Left colon (tissue), 2 donors: ENCODE data around the gene SCFD2. TPM values are rescaled to one million over a fixed set of nuclear protein-coding genes. Genes with fewer than 3 reads are reported as not detected.
"Not testable (repeated sequence)": the region's sequence is repeated elsewhere in the genome, so short reads cannot be mapped to it uniquely, and the experiment has no call there.

ENCODE experiments used
- ATAC-seq: fragments of 200-7000 bp; cut with Tn5 transposase; one replicate; pipeline ENCODE4 v1.9.1; 2020; ENCODE audit warnings: mild to moderate bottlenecking, moderate library complexity
- DNase-seq, 2 donors: peaks; one replicate each; pipeline ENCODE4 v3.0.0-alpha.2; 2020
- intact Hi-C, 2 donors: fragments of 100-400 bp; cut with DNase I in 1 of 2; cut with micrococcal nuclease in 1 of 2; formaldehyde crosslinking; loops; one replicate each; pipeline versions ENCODE4 v1.11.2 to v1.14.0; 2022; cut with DNase I, micrococcal nuclease
- total RNA-seq, 2 donors: library from RNA; stranded (reverse); fragmentation: NEBNext Ultra II Directional; extraction: Animal tissue kit (Norgen Biotek cat#: 25700); gene quantifications; one replicate each; pipeline ENCODE4 v1.2.1, GENCODE V29; 2021
- donor health status: DM: no; HTN: no; CAD: no.
- donor health status: DM: yes; HTN: yes; CAD: no.

The SCFD2 gene
- total RNA-seq, 2 donors from 2014 or later: 11.1 to 15.8 TPM

DNA sequence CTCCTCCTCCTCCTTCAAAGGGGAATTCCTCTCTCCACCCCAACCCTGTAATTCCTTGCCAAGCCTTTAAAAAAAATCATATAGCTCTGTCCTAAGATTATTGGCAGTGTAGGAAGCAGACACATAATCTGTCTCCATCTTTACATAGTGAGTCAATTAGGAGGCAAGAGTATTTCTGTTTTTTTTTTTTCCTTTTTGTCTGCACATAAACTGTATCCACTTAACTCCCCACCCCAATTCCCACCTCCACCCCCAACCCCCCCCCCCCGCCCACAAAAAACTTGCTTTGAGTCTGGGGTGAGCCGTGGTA is 321.3 kb downstream of the SCFD2 start:
- intact Hi-C loops: no loop called here
- DNase-seq: no peak
- peak; percentile 70 for ATAC-seq

- DNase-seq: no peak
- peak; percentile 41 for ATAC-seq
- intact Hi-C loops: no loop called here
Measured at GRCh38 chr4:53043891-53044650, 321.8 kb downstream of the SCFD2 start.

- intact Hi-C loops: no loop called here
- DNase-seq (no peak), ATAC-seq (no peak)
Measured at GRCh38 chr4:53043055-53043454, 322.8 kb downstream of the SCFD2 start.

- ATAC-seq (no peak), DNase-seq (no peak)
- intact Hi-C loops: no loop called here
Measured at GRCh38 chr4:53040851-53041250, 325.0 kb downstream of the SCFD2 start.

- DNase-seq: no peak
- intact Hi-C loops: no loop called here
- ATAC-seq: no peak
Measured at GRCh38 chr4:53040459-53040815, 325.4 kb downstream of the SCFD2 start.

GRCh38 chr4:53039741-53040458 is 326.0 kb downstream of the SCFD2 start:
- ATAC-seq (no peak), DNase-seq (no peak)
- intact Hi-C loops: no loop called here

DNA sequence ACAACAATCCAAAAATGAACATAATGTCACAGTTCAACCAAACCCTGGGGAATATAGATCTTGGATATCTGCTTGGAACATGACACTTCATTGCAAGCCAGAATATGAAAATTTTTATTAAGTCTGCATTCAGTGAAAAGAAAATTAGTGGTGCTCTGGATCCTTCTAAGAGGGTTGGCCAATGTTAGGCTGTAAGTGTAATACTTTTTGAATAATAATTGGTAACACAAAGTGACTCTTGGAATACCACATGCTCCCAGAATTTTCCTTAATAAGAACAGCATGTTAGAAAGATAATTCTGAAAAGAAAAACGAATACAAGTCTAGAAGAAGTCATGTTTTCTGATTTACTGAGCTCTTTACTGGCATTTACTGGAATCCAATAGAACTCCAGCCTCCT is 328.0 kb downstream of the SCFD2 start:
- ATAC-seq: no peak
- no peak for DNase-seq

DNA sequence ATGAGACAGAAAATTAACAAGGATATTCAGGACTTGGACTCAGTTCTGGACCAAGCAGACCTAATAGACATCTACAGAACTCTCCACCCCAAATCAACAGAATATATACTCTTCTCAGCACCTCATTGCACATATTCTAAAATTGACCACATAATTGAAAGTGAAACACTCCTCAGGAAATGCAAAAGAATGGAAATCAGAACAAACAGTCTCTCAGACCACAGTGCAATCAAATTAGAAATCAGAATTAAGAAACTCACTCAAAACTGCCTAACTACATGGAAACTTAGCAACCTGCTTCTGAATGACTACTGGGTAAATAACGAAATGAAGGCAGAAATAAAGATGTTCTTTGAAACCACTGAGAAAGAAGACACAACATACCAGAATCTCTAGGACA is 333.0 kb downstream of the SCFD2 start:
- intact Hi-C loops, DNase-seq, ATAC-seq: not testable (repeated sequence)

More for the DNA sequence above, 328.0 kb downstream of the SCFD2 start:
- intact Hi-C loops: no loop called here

DNA sequence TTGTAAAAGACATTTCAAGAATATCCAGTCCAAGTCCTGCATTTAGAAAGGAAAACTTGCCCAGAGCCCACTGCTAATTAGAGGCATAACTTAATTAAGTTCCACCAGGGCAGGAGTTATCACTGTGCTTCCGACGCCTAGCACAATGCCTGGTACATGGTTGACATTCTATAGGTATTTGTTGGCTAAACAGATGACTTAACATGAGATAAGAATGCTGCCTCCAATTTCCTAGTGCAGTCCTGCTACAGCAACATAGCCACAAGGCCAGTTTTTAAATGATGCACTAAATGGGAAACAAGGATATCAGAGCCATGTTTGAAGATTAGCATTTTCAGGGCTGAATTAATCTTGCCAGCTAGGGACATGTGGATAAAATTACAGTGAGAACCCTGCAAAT is 339.6 kb downstream of the SCFD2 start:
- ATAC-seq (no peak), DNase-seq (no peak)
- intact Hi-C loops: no loop called here

DNA sequence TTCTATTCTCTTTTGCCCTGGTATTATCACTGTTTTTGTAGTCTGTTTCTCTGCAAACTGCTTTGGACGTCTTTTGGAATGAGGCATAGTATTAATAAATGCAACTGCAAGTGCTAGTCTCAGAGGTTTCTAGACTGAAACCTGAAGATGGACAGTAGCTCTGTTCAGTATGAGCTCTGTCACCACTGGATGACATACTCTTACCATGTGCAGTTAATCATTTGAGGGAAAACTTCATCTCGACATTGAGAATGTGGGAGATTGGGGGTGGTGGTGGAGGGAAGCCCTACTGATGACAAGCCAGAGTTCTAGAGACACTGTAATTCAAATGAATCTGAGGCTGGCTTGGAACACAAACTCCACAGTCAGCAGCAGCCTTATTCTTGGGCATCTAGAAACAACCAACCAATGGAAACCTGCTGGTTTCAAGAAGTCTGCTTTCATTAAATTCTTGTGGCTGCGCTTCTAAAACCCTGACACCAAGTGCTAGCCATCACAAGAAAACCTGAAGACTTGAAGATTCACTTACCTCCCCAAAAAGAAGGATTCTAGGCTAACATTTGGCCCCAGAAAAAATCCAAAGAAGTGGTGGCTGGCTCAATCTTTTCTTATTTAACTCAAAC is 342.1 kb downstream of the SCFD2 start:
- DNase-seq: no peak
- no peak for ATAC-seq
- intact Hi-C loops: no loop called here

GRCh38 chr4:53022513-53023100 is 343.3 kb downstream of the SCFD2 start:
- ATAC-seq: no peak
- intact Hi-C loops: no loop called here
- DNase-seq: no peak

GRCh38 chr4:53021754-53022512 is 343.9 kb downstream of the SCFD2 start:
- intact Hi-C loops: no loop called here
- ATAC-seq: no peak
- DNase-seq: no peak

DNA sequence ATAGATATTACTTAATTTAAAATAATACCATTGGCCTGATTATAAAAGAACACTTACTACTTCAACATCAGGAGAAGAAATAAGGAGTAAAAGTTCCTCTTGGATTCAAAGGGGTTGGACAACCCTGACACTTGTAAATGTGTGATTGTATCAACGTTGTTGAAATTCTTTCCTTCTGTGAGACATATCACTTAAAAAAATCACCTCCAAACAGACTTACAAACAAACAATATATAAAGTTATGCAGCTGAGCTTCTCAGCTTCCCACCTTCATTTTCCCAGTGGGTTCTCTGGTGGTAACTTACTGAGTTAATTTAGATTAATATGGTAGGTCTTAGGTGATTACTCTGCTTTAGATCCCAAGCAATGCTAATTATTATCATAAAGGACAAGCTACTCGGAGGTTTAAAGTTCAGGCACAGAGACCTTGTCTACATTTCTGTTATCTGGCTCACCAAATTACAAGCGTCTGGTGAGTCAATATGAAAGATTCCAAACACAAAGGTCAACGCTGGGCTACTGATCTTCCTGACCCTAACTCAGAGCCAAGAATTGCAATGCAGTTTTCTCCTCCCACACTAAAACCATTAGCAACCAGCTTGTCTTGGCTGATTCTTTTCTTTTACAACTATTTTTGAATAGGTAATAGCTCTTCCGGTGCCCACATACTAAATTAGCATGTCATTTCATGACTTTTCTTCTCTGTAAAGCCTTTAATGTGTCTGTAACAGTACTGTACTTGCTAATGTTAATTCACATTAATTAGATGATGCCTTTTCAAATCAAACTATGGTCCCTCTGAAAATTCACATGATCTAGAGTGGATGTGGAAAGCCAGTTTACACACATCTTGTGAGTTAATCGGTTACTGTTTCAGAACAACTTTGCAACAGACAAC is 346.1 kb downstream of the SCFD2 start:
- intact Hi-C loops: no loop called here
- no peak for DNase-seq
- peak; percentile 88 for ATAC-seq

DNA sequence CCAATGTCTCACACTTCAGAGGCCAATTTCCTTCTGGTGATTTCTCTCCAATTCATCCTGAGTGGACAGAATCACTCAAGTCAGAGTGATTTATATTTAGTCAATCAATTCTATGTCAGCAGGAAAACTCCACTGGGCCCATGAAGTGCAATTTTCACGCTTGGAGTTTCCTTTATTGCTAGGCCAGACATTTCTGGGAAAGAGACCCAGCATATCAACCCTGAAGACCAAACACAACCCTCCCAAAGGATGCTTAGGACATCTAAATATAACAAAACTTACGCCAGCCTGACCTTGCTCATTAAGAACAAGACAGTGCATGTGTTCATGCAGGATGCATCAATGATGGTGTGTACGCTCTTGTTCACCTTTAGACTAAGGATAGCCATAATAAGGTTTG is 347.4 kb downstream of the SCFD2 start:
- no peak for ATAC-seq
- intact Hi-C loops: no loop called here
- DNase-seq: no peak

GRCh38 chr4:53016099-53016820 is 349.6 kb downstream of the SCFD2 start:
- DNase-seq: no peak
- intact Hi-C loops: no loop called here
- ATAC-seq: no peak

DNA sequence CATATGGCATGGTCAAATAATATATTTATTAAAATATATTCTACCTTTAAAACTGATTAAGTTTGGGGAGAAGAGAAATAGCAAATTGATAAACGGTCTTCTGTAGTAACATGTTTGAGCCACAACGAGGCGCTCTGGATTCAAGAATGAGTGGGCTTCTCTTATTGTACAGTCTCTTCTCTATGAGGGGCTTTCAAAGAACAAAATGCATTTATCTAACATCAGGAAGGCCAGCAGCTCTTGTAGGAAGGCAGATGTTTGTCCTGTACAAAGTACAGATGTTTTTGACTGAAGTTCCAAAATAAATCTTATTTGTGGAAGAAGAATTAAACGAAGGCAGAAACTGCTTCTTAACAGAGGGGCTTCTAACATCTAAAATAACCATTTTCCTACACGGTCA is 350.2 kb downstream of the SCFD2 start:
- ATAC-seq (peak; percentile 32), DNase-seq (peak in 1 of 2 donors; percentile 23)
- intact Hi-C loops: no loop called here

DNA sequence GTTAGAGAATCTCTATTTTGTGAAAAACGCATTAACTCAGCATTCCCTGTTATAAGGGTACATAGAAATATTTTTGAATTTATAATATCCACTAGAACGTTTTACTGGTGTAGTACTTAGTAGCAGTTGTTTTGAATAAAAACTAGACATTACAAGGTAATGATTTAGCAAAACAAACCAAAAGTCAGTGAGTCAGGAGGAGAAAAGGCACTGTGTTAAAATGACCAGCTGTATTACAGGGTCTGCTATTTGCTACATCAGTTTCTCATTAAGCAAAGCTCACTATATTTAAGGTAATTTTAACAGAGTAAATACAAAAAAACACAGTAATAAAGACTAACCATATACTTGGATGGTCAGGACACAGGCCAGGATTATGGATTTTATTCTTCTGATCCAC is 351.0 kb downstream of the SCFD2 start:
- intact Hi-C loops: no loop called here
- DNase-seq (no peak), ATAC-seq (no peak)
